Vagina (tissue), 2 donors: Measurements from ENCODE around the gene TMEM108.

Experiments used
- CTCF ChIP-seq, 3 experiments: fragments of 450-650 bp in 2 of 3; fragments of 200-600 bp in 1 of 3; sonication (generic) in 1 of 3; IDR thresholded peaks; one replicate each; pipeline ENCODE4 v1.5.1; 2017 to 2019; ENCODE audit warnings: antibody characterized with exemption in 3 of 3, mild to moderate bottlenecking in 2 of 3, moderate library complexity in 2 of 3
- POLR2A ChIP-seq, 2 donors: fragments of 450-650 bp; IDR thresholded peaks; one replicate each; pipeline ENCODE4 v1.6.1; 2017; ENCODE audit warnings: antibody characterized with exemption in 2 of 2, mild to moderate bottlenecking in 2 of 2, moderate library complexity in 2 of 2
- POLR2AphosphoS5 ChIP-seq, 2 donors: sonication (generic); formaldehyde crosslinking; IDR thresholded peaks; one replicate each; pipeline ENCODE4 v1.9.0; 2017; ENCODE audit warnings: antibody characterized with exemption in 2 of 2, mild to moderate bottlenecking in 2 of 2, low read depth in 1 of 2; ENCODE audit not compliant: insufficient read depth in 1 of 2

- no peak for TF ChIP-seq CTCF (IDR thresholded peaks at IDR 0.05)
- no peak for TF ChIP-seq POLR2AphosphoS5 (IDR thresholded peaks at IDR 0.05; ENCODE audit: insufficient read depth in 1 of 2, low read depth in 1 of 2)
- no peak for TF ChIP-seq POLR2A (IDR thresholded peaks at IDR 0.05)
Observed at GRCh38 chr3:133404920-133405319, 366.7 kb downstream of the TMEM108 start.
